ENCODE results near the gene MYO15A.
A peak's percentile ranks its signal among the peaks of the same experiment; 100 is the strongest.

The MYO15A gene

GRCh38 chr17:18132711-18133110 lies 24.2 kb downstream of the MYO15A start:
- Histone ChIP-seq H3K27ac (ENCODE audit: extremely low read depth, low read depth, low read length) (no peak overlapping the region), H3K4me1 (ENCODE audit: control insufficient read depth, insufficient read depth, low read length) (no peaks in the 10 kb centered on the region), H3K4me3 (ENCODE audit: low read depth, low read length) (no peak overlapping the region), H3K36me3 (ENCODE audit: control insufficient read depth in 2 of 2, insufficient read depth in 1 of 2, low read length in 2 of 2) (no peaks in the 10 kb centered on the region; a peak in 1 of 3 replicates), H3K9me3 (ENCODE audit: control insufficient read depth, insufficient read depth, low read depth, low read length) (no peaks in the 10 kb centered on the region)
- peak; percentile 64 for TF ChIP-seq ZNF664 (tag by site-specific recombination; IDR thresholded peaks at IDR 0.05)
- TF ChIP-seq SCRT2 (tag by site-specific recombination; IDR thresholded peaks at IDR 0.05), result peak; percentile 61
- TF ChIP-seq ZNF776 (tag by site-specific recombination; IDR thresholded peaks at IDR 0.05; ENCODE audit: borderline replicate concordance), result no peak
- CTCF ChIA-PET, result interaction anchor here (0.7 to 2.4 kb wide), 2 partner anchors 9 to 26 kb away, joined by 4 to 14 read pairs; no protein-coding TSS in a partner anchor
- POLR2A ChIA-PET, result no interaction called here

GRCh38 chr17:18136357-18136756 lies 27.8 kb downstream of the MYO15A start:
- H3K27ac ChIP-seq (ENCODE audit: extremely low read depth, low read depth, low read length), result no peak overlapping the region
- TF ChIP-seq PATZ1 (tag by site-specific recombination; IDR thresholded peaks at IDR 0.05) (no peak), SALL2 (tag by site-specific recombination; IDR thresholded peaks at IDR 0.05; ENCODE audit: borderline replicate concordance) (no peak), ZNF133 (tag by site-specific recombination; IDR thresholded peaks at IDR 0.05) (no peak), ZNF645 (tag by site-specific recombination; IDR thresholded peaks at IDR 0.05) (no peak), ZNF571 (tag by site-specific recombination; IDR thresholded peaks at IDR 0.05) (no peak), ZNF37A (tag by site-specific recombination; IDR thresholded peaks at IDR 0.05) (no peak), BCL11A (tag by site-specific recombination; IDR thresholded peaks at IDR 0.05; ENCODE audit: low read depth) (no peak), KLF17 (tag by site-specific recombination; IDR thresholded peaks at IDR 0.05) (no peak), MYNN (tag by site-specific recombination; IDR thresholded peaks at IDR 0.05; ENCODE audit: borderline replicate concordance) (no peak), ZFP37 (tag by site-specific recombination; IDR thresholded peaks at IDR 0.05) (no peak)
- no peak overlapping the region for H3K4me3 ChIP-seq (ENCODE audit: low read depth, low read length)
- H3K36me3 ChIP-seq (ENCODE audit: control insufficient read depth in 2 of 2, insufficient read depth in 1 of 2, low read length in 2 of 2), result no peaks in the 10 kb centered on the region; a peak in 1 of 3 replicates
- H3K9me3 ChIP-seq (ENCODE audit: control insufficient read depth, insufficient read depth, low read depth, low read length), result no peaks in the 10 kb centered on the region
- ChIA-PET POLR2A (no interaction called here), CTCF (no interaction called here)
- H3K4me1 ChIP-seq (ENCODE audit: control insufficient read depth, insufficient read depth, low read length), result no peaks in the 10 kb centered on the region

GRCh38 chr17:18138065-18138749 lies 29.7 kb downstream of the MYO15A start:
- no peak overlapping the region for H3K4me3 ChIP-seq (ENCODE audit: low read depth, low read length)
- no peak overlapping the region for H3K27ac ChIP-seq (ENCODE audit: extremely low read depth, low read depth, low read length)
- ChIA-PET POLR2A (no interaction called here), CTCF (interaction anchor here (0.6 to 1.1 kb wide), 2 partner anchors 182 to 249 kb away, joined by 3 to 5 read pairs; no protein-coding TSS in a partner anchor)
- H3K36me3 ChIP-seq (ENCODE audit: control insufficient read depth in 2 of 2, insufficient read depth in 1 of 2, low read length in 2 of 2), result no peaks in the 10 kb centered on the region; a peak in 1 of 3 replicates
- TF ChIP-seq ZNF670 (tag by site-specific recombination; IDR thresholded peaks at IDR 0.05; ENCODE audit: low read depth) (no peak), ZNF621 (tag by site-specific recombination; IDR thresholded peaks at IDR 0.05) (no peak), YY1 (tag by site-specific recombination; IDR thresholded peaks at IDR 0.05) (no peak), ZNF776 (tag by site-specific recombination; IDR thresholded peaks at IDR 0.05; ENCODE audit: borderline replicate concordance) (no peak), SP2 (tag by site-specific recombination; IDR thresholded peaks at IDR 0.05) (no peak)
- no peaks in the 10 kb centered on the region for H3K4me1 ChIP-seq (ENCODE audit: control insufficient read depth, insufficient read depth, low read length)
- H3K9me3 ChIP-seq (ENCODE audit: control insufficient read depth, insufficient read depth, low read depth, low read length), result no peaks in the 10 kb centered on the region

Measured in HEK293 (cell line).